ENCODE measurements around the gene MYORG.
"Not testable (repeated sequence)": the region's sequence is repeated elsewhere in the genome, so short reads cannot be mapped to it uniquely, and the experiment has no call there.

Gene MYORG

DNA sequence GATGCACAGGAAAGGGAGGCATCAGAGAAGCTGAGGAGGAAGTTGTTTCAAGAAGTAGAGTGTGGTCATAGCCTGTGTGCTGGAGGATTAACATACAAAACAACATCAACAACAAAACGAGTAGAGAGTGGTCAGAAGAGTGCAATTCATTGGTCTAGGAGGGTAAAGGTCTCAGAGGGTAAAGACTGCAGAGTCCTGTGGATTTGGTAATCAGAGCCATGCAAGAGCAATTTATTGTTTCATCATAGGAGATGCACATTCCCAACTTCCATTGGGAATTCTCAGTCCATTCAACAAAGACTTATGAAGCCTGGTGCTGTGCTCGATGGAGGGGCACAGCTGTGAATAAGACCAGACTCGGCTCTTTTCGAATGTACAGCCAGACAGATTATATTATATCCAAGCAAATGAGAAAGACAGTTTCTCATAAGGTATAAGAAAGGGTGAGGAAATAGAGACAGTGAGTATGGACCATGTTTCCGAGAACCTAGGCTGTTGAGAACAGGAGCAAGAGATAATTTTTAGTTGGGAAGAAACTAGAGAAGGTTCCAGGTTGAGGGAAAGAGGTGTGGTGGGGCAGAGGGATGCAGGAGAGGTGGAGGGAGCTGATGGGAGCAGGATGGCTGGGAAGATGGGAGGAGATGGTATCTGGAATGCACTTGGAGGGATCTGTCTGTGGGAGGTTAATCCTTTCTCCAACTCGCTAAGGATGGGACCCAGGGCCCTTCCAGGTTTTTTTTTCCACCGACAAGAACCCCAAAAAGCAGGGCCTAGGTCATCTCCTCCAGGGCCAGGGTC, 7.9 kb upstream of the MYORG start:
- no peak for DNase-seq

- no peak for DNase-seq
Measured at GRCh38 chr9:34383904-34384303, 7.2 kb upstream of the MYORG start.

GRCh38 chr9:34382879-34383278, 6.2 kb upstream of the MYORG start:
- DNase-seq = no peak

DNA sequence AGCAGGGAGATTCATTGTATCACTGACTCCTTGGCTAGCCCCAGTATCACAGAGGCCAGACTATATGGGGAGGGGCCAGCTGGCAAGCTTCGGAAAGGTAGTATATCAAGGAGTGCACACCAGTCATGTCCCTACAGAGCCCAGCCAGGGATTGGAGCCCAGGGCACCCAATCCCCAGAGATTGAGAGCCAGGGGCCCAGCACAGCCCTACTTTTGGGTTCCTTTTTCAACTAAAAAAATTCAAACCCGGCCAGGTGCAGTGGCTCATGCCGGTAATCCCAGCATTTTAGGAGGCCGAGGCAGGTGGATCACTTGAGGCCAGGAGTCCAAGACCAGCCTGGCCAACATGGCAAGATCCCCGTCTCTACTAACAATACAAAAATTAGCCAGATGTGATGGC, 5.4 kb upstream of the MYORG start:
- DNase-seq = no peak

GRCh38 chr9:34381323-34381722, 4.6 kb upstream of the MYORG start:
- DNase-seq = no peak

DNA sequence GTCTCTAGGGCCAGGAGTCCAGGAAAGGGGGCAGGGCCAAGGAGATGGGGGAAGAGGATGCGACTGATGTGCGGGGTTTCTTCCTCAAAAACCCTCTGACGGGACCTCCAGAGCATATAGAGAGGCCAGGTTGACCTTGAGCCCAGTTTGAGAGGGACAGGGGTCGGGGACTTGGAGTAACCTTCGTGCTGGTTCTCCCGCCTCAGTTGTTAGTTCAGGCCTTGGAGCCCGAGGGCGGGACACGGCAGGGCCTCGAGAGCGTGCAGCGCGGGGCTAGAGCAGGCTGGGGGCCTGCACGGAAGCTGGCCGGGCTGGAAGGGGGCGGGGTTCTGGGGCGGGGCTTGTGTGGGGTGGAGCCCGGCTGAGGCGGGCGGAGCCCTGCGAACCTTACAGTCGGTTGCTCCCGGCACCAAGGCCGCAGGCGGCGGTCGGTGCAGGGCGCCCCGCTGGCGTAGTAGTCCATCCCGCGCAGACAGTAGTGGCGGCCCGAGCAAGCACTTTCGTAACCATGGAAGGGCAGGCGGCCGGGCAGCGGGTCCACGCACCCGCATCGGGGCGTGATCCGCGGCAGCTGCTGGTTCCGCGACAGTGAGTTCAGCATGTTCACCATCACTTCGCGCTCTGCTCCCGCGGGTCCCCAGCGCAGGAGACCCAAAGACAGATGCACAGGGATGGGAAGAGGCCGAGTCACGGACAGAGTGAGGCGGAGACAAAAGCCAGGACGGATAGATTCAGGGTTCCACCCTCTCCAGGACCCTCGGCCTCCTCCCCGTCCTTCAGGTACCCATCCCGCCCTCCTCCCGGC, 4.0 kb upstream of the MYORG start:
- DNase-seq = peak; percentile 56

- no peak for DNase-seq
Measured at GRCh38 chr9:34380034-34380510, 3.4 kb upstream of the MYORG start.

DNA sequence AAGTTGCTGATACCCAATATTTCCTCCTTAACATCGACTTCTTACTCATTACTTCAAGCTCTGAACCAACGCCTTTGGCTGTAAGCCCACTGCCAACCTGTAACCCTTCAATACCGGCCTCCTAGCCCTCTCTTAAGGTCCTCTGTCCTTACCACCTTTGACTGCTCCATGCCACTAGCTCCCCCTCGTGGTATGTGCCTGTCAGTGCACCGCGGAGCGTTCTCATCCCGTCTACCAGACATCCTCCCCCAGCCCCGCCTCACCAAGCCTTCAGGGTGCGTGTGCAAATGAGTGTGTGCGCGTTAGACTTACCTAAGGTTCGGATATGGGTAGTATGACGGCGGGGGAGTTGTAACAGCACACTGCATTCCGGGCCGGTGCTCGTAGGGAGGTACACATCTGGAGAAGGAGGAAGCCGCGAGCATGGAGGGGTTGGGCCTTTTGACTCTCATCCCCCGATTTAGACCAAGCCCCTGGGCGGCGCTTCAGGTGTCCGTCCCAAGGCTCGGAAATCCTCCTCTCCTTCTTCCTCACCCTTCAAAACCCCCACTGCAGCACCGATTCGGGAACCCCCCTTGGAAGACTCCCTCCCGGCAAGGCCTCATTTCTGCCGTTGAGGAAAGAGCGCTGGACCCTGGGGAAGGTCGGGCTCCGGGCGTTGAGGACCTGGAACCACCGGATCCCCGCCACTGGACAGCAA, 2.8 kb upstream of the MYORG start:
- peak; percentile 74 for DNase-seq

GRCh38 chr9:34378376-34379060, 1.8 kb upstream of the MYORG start:
- DNase-seq = no peak

DNA sequence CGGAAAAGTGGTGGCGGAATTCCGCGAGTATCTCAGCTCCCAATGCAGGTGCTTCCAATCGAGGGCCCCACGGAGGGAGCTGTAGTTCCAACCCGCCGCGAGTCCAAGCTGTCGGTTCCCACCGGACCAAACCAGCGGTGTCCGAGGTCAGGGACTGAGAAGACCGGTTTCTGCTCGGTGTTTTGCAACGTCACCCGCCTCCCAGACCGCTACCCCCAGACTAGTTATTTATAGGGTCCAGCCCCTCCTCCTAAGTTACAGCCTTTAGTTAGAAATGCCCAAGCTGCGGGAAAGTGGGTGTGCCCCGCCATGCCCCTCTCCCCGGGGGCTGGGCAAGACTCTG, 677 bp upstream of the MYORG start:
- no peak for DNase-seq

GRCh38 chr9:34375901-34376595, 650 bp downstream of the MYORG start:
- peak; percentile 31 for DNase-seq

GRCh38 chr9:34374905-34375552, 1.7 kb downstream of the MYORG start:
- peak; percentile 21 for DNase-seq

GRCh38 chr9:34374339-34374738, 2.4 kb downstream of the MYORG start:
- DNase-seq = no peak

DNA sequence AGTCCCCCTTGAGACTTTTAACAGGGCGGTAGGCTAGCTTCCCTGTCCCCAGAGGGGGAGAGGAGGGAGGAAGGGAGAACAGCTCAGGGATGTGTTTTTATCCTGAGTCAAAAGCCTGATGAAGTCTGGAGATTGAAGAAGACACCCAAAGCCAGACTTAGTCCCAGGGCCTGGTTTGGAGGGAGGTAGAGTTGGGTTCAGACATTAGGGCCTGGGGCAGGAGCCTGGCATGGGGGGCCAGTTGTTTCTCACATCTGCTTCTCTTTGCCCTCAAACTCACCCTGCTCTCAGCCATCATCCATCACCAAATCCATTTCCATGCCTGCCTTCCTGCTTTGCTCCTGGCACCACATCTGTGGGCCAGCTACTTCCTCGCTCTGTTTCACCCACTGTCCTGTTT, 2.9 kb downstream of the MYORG start:
- DNase-seq = no peak

DNA sequence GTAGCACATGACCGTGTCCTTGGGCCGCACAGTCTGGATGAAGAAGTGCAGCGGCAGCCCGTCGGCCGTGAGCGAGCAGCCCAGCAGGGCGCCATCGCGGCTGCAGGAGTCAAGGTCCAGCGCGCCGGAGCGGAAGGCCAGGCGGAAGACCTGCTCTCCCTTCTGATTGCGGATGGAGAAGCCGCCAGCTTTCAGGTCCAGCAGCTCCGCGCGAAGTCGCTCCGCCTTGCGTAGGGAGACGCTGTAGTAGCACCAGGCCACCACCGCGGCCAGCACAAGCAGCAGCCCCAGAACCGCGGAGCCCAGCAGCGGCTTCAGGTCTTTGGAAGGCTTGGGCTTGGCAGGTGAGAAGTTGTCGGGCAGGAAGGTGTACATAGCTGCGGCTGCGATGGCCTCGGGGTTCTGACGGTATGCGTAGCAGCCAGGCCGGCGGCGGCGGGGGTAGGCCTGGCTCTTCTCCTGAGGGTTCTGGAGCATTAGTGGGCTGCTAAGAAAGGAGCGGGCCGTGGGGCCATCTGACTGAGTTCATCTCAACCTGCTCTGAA, 4.2 kb downstream of the MYORG start:
- DNase-seq = no peak

DNA sequence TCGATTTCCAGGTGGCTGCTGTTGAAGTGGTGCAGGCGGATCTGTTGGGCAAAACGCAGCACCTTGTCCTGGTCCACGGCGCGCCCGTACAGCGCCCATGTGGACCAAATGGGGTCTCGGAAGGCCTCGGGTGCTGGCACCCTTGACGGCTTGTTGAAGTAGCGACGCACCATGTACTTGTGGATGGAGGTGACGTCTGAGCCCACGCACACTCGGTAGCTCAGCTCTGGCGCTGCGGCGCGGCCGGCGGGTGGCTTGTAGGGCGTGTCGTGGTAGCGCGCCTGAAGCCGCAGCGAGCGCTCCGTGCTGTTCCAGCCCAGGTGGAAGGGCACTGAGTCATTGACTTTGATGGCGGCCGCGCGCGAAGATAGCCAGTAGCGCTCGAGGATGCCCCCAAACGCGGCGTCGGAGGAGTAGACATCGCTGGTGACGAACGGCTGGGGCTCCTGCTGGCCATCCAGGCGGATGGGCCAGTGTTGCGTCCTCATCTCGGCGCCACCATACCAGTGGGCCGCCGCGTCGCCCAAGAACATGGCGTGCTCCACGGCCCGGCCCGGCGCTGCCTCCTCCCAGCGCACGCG, 4.7 kb downstream of the MYORG start:
- DNase-seq = no peak

DNA sequence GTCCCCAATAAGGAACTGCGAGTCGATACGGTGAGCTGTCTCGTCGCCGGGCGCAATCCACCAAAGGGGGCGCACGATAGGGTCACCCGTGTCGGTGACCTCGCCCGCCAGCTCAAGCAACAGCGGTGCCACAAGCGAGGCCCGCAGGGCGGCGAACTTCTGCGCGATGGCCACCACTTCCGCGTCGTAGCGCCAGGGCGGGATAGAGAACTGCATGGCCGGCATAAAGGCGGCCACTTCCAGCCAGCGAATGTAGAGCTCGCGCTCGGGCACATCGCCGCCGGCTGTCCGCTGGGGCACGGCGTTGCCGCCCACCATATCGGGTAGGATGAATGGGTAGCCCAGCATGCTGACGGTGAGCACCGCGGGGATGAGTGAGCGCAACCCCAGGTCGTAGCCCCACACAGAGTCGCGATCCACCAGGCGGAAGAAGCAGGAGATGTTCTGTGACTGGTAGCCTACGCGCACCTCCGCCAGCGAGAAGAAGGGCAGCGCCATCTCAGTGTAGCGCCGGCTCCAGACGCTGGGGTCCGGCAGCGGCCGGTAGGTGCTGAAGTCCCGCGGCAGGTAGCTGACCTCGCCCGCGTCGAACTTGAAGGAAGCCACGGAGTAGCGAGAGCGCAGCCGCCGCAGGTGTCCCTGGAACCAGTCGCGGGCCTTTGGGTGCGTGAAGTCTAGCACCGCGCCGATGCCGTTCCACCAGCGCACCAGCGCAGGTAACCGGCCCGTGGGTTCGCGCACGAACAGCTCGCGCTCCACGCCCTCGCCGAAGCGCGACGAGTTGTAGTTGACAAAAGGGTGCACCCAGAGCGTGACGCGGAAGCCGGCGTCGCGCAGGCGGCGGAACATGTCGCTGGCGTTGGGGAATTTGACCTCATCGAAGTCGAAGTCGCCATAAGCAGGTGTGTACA, 5.5 kb downstream of the MYORG start:
- no peak for DNase-seq

GRCh38 chr9:34370335-34370969, 6.2 kb downstream of the MYORG start:
- DNase-seq = no peak

GRCh38 chr9:34369636-34370035, 7.1 kb downstream of the MYORG start:
- no peak for DNase-seq

DNA sequence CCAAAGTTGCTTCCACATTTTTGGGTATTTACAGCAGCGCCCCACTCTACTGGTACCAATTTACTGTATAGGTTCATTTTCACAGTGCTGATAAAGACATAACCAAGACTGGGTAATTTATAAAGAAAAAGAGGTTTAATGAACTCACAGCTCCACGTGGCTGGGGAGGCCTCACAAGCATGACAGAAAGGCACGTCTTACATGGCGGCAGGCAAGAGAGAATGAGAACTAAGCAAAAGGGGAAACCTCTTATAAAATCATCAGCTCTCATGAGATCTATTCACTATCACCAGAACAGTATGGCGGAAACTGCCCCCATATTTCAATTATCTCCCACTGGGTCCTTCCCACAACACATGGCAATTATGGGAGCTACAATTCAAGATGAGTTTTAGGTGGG, 7.9 kb downstream of the MYORG start:
- DNase-seq = not testable (repeated sequence)

All from NCI-H526 treated with DMSO at 0.1 percent for 48 hours (cell line).